HG03460 (cell line): Measurements from ENCODE around the gene CTNNBIP1.

Source experiments
- ATAC-seq: cut with Tn5 transposase; IDR thresholded peaks from one replicate; pipeline ENCODE4 v1.9.1; 2021; ENCODE audit not compliant: unreplicated experiment

Gene CTNNBIP1

DNA sequence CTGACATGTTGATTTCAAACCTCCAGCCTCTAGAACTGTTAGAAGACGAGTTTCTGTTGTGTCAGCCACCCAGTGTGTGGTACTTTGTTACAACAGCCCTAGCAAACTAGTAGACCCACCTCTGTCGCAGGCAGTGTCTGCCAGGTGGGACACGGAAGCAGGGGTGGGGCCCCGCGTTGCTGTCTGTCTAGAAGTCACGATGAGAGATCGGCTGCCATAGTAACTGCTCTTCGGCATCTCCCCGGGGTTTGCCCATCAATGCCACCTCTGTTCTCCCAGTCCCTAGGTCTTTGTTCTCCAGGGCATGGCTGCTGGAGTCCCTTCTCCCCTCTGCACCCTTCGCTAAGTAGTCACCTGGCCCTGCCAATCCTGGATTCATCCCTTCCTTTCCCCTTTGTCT lies 71.1 kb downstream of the CTNNBIP1 start:
- no peak for ATAC-seq

DNA sequence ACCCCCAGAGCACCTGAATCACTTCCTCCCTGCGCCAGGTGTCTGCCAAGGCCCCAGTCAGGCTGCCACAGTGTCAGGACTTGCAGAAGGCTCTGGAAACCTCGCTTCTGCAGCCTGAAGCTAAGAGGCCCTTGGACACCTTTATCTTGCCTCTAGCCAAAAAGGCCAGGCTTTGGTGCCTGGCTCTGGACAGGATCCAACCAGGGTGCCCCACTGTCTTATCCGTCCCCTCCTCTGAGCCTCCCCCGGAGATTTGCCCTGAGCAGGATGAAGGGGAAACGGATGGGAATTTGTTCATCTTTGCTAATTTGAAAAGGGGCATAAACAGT lies 73.5 kb downstream of the CTNNBIP1 start:
- no peak for ATAC-seq

DNA sequence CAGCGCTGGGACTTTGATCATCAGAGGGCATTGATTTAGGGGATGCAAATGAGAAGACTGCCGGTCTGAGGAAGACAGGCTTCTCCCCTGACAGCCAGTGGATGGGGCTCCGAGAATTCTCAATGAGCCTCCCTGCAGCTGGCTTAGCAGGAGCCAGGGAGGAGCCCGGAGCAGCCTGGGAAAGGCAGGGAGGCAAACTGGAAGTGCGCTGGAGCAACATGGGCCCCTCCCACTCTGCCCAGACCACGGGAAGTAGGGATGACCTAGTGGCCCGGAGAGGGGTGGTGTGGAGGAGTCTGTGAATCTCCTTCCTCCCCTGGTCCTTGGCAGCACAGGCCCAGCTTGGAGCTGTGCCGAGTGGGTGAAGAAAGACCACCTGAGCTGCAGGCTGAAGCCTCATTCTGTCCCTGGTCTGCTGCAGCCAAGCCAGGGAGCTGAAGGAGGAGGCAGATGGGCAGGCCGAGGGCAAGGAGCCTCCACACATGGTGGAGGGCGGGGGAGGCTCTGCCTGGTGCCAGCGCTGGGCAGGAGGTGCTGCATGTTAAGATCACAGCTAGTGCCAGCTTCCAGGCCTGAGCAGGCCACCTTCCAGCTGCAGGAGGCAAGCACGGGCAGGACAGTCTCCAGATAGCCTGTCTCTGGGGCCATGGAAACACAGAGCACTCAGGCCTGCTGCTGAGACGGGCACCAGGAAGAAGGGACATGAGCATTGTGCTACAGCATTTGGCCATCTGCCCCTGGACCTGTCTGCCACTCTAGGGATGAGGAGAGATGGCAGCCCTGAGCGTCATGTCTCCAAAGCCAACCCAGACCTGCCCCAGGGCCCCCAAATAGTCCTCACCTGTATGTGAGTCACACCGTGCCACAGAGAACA lies 74.1 kb downstream of the CTNNBIP1 start:
- ATAC-seq, result no peak

DNA sequence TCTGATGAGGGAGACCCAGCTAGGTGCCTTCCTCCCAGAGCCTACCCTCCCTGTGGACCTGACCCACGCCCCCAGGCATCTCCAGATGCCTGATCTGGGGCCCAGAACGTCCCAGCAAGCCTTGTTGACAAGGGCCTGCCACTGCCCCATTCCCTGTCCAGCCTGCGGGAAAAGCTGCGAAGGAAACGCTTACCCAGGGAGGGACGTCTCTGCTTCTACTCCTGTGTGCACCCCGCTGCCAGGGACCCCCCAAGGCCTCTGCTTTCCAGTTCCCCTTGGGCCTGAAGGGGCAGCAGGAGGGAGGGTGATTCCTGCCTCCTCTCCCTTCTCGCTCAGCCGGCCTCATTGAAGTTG lies 74.7 kb downstream of the CTNNBIP1 start:
- no peak for ATAC-seq

DNA sequence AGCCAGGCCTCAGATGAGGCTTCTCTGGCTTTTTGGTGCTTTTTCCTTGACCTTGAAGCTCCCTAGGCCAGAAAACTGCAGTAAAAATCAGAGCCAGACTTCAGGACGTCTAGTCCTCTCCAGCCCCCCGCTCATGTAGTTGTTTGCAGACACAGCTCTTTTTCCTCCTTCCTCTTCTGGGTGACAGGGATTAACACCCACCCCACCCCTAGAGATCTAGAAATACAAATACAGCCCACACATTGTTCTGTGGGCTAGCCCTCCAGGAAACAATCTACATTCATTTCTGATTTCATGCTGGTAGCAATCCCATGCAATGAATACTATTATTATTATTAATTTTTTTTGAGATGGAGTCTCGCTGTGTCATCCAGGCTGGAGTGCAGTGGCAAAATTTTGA lies 76.4 kb downstream of the CTNNBIP1 start:
- no peak for ATAC-seq

DNA sequence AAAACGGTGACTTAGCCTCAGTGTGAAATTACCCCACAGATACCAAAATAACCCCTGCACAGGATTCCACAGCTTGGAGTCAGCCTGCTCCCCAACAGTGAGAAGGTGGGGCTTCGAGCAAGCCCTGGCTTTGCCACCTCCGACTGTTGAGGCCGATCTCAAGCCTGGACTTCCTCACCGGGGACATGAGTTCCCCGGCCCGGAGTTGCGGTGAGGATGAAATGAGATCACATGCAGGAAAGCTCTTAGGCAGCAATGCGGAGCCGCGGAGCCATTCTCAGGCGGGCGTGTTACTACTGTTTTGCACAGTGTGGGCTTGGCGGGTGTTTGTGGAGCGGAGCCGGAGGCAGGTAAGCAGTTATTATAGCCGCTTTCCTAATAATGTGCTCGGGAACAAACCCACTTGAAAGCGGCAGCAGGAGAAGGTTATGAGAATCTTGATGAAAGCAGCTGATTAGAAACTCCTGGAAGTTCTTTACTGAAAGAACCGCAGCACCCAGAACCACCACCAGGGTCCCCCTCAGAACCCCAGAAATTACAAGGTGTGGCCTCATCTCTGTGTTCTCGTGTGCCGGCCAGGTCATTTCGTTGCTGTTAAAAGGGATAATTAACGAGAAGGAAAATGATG lies 82.4 kb downstream of the CTNNBIP1 start:
- no peak for ATAC-seq

DNA sequence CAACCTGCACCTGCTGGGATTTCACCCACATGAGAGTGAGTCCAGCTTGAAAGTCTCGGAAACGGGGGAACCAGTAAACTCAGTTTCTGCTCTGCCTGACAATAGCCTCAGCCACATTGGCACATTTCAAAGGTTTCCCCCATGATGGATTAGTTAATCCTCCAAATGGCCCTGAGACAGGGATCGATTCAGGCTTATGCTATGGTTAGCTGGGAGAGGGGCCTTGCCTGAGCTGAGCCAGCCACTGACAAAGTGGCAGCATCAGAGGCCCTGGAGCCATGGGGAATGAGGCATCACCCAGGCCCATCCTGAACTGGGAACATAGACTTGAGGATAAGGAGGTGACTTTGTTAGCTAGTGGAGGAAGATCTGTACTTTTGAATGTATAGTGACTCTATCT lies 83.5 kb downstream of the CTNNBIP1 start:
- ATAC-seq, result no peak

DNA sequence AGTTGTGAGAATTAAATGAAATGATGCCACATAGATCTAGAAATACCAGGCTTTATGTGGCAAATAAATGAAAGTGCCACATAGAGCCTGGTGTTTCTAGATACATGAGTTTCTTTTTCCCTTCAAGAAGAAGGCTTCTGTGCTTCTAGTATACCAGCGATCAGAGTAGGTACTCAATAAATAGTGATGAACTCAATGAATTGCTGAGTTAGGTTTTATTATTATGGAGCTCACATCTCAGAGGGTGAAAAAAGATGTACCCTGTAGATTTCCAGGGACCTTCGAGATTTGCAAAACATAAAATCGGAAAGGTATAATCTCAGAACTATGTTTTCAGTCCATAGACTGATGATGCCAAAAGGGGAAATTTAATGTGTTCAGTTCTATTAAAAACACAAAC lies 84.0 kb downstream of the CTNNBIP1 start:
- no peak for ATAC-seq

DNA sequence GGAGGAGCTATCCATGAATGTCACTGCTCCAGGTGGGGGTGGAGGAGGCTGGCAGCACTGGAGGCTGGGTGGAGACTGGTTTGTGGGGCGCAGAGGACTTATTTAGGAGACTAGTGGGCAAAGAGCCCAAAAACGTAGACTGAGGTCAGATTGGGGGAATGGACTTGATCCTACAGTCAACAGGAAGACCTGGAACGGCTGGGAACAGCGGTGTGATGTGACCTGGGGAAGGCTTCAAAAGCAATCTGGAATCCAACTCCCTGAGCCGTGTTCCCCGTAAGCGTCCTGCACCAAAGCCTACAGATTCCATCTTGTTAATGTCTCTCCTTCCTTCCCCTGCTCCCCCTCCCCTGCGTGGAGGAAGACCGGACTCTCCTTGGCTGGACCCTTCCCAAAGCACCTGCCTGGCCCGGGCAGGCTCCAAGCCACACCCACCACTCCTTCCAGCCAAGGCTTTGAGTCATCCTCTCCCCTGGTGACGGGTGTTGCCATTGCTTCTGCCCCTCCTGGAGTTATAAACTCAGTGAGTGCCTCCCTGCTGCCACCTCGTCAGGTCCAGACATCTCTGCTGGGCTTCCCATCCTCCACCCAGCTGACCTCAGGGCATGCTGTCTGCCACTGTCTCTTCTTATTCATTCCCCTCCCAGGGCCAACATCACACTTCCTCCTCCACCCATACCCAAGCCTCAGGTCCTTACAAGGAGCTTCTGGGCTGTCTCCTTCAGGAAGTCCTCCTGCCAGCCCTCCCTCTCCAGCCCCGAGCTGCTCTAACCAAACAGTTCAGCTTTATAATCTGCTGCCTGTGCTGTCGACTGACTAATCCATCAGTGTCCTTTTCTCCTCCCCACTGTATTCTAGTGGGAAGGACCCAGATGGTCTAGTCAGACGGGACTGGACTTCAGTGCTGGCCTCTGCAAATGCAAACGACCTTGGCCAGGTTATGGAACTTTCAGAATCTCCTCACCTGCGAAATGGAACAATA lies 84.7 kb downstream of the CTNNBIP1 start:
- no peak for ATAC-seq

DNA sequence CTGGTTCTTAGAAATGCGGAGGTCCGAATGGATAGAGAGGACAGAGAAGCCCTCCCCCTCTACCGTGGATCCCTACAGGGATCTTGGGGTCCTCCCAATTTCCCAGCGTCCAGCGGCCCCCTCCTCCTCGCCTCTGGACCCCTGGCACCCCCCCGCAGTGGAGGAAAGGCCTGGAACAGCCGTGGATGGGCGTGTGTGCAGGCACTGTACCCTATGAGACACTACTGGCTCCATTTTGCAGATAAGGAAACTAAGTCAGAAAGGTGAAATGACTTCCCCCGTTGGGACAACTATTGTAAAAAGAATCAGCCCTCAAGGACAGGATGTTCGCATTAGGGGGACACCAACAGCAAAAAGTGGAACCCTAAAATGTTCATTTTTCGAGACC lies 85.4 kb downstream of the CTNNBIP1 start:
- ATAC-seq, result no peak

DNA sequence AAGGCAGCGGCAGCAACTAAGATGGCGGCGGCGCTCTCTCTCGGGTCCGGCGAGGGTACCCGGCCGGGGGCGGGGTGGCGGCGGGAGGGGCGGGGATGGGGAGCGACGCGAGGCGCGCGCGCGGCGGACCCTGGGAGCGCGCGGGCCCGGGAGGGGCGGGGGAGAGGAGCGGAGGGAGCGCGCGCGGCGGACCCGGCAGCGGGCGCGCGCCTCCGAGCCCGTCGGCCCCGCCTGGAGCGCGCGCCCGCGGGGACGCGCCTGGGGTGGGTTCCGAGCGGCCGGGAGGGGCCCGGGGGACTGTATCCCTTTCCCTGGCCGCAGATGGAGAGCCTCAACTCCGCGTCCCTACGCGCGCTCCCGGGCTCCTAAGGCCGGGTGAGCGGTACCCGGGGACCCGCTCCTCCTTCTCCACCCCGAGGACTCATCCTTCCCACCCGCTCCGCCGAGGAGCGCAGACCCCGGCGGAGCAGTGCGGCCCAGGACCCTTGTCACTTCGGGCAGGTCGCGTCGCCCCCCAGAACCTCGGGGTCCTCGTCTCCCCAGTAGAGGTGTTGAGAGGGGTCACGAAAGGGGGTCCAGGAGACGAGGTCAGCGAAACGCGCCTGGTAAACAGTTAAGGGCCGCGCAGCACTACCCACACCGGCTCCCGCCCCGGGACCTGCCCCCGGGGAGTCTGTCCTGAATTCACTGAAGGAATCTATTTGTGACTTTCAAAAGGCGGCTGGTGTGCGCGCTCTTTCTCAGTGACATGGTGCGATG lies 85.9 kb downstream of the CTNNBIP1 start, which contains the start of gene CLSTN1:
CLSTN1 (minus strand) TSS at position 23 of the 759 bp plus-strand sequence. CDS start 232 bp downstream, outside the sequence.
- ATAC-seq, result no peak

DNA sequence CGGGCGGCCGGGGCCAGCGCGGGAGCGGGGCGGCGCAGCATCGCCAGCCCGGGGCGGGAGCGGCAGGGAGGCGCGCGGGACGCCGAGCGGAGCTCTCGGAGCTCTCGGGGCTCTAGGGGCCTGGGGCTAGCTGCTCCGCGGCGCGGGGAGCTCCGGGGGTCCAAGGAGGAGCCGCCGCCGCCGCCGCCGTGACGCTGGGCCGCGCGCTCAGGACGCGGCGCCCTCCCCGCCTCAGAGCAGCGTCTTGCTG lies 86.5 kb downstream of the CTNNBIP1 start:
- no peak for ATAC-seq

DNA sequence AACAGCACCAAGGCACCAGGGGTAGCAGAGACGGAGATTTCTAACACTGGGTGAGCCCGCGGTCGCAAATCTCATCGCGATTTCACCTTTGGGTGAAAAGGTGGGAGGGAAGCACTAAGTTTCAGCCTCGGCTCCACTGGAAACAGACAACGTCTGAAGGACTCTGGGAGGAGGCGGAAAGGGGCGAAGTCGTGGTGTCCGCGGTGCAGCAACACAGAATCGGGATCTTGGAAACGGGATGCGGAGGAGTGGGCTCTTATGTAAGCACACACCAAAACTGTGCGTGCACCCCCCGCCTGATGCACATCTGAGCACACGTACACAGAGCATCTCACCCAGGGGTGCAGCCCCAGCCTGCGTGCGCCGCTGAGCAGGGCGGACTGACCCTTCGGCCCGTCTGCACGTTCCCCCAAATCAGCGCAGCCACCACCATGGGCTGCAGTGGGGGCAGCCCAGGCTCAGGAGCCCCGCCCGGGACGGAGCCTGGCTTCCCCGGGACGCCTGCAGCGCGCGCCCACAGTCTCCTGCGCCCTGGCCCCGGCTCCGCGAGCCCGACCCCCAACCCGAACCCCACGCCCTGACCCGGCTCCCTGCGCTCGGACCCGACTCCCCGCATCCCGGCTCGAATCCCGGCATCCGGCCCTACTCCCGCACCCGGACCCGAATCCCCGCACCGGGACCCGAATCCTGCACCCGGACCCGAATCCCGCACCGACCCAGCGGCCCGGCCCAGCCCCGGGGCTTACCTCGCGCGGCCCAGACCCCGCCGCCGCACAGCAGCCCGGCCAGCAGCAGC lies 87.0 kb downstream of the CTNNBIP1 start:
- no peak for ATAC-seq

DNA sequence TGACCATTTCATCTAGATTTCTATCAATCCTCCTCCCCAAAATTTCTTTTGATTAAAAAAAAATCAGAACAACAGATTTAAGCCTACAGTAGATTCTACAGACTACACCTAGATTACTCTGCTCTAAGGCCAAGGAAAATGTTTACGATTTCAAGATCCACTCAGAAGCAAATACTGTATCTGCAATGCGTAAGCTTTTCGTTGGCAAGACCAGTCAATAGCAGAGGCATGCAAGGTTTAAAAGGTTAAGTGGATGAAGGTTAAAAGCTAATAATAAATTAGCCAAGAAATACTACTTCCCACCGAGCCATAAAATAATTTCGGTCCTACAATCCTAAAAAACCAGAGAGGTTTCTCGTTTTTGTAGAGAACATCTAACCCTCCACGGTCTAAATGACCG lies 87.6 kb downstream of the CTNNBIP1 start:
- no peak for ATAC-seq

DNA sequence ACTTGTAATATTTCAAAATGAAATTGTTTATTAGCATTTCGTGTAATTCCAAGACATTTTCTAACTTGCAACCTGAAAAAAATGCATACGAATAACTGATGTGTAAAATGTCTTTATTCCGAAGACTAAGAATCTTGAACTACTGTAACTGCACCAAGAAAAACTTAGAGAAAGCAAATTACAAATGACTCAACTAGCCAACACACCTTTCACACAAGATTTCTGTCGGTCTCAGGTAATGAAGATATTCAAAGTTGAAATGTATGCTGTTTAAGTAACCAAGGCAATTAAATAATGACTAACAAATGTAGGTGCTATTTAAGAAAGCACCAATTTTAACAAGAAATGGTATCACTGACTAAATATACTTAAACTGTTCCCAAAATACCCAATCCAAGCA lies 88.4 kb downstream of the CTNNBIP1 start:
- no peak for ATAC-seq

DNA sequence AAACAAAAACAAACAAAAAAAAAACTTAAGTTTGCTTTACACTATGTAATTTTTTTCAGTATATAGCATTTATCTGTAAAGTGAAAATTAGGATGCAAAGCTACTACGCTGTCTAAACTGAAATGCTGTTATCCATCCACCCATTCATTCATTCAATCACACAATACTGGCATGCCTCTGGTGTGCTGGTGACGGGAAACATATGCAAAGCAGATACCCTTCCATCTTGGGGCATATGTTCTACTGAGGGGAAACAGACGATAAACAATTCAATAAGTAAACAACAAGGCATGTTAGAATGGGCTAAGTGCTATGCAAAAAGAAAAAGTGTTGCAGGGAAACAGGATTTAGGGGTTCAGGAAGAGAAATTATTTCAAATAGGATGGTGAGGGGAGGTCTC lies 89.5 kb downstream of the CTNNBIP1 start:
- ATAC-seq, result no peak

DNA sequence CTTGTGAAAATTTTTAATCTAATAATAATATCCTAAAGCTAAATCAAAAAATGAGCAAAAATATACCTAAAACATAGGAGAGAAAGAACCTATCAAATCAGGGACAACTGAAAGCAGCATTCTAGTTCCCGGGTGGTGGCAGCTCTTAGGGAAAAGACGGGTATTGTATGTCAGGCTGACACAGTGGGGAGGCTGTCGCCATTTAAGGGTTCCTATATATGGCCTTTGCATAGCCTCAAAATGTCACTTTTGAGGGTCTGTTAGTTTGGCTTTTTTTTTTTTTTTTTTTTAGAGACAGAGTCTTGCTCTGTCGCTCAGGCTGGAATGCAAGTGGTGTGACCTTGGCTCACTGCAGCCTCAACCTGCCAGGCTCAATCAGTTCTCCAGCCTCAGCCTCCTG lies 92.3 kb downstream of the CTNNBIP1 start:
- ATAC-seq, result no peak

DNA sequence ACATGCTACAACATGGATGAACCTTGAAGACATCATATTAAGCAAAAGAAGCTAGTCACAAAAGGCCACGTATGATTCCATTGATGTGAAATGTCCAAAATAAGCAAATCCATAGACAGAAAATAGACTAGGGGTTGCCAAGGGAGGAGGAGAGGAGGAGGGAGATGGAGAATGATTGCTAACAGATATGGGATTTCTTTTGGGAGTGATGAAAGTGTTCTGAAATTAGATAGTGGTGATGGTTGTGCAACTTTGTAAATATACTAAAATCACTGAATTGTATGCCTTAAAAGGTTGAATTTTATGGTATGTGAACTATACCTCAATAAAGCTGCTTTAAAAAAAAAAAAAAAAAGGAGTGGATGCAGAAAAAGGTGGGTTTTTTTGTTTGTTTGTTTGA lies 93.9 kb downstream of the CTNNBIP1 start:
- ATAC-seq, result no peak

DNA sequence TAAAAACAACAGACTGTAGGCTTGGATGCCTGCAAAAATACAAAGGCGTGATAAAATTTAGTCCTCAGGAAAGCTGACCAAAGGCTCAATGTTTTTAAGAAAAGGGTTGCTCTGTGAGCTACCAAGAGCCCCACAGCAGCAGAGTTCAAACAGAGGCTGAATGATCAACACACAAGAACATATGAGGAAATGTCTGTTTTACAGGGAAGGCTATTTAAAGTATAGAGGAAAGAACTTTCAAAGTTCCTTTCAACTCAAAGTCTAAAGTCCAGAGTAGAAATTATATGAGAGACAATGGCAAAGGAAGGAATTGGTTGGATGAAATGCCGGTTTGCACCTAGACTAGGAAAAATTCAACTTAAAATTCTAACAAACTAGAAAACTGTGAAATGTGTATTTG lies 94.9 kb downstream of the CTNNBIP1 start:
- no peak for ATAC-seq

DNA sequence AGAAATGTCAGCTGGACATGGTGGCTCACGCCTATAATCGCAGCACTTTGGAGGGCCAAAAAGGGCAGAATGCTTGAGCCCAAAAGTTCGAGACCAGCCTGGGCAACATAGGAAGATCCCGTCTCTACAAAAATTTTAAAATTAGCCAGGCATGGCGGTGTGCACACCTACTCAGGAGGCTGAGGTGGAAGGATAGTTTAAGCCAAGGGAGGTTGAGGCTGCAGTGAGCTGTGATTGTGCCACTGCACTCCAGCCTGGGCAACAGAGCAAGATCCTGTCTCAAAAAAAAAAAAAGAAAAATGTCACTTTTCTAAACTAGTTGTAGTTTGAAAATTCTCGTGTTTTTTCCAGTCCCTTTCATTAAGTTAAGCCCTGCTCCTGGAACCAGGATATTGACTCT lies 95.5 kb downstream of the CTNNBIP1 start:
- ATAC-seq, result no peak
